Measurements from ENCODE around the gene THAP9.
"Not testable (repeated sequence)": the region's sequence is repeated elsewhere in the genome, so short reads cannot be mapped to it uniquely, and the experiment has no call there.

Gene THAP9

DNA sequence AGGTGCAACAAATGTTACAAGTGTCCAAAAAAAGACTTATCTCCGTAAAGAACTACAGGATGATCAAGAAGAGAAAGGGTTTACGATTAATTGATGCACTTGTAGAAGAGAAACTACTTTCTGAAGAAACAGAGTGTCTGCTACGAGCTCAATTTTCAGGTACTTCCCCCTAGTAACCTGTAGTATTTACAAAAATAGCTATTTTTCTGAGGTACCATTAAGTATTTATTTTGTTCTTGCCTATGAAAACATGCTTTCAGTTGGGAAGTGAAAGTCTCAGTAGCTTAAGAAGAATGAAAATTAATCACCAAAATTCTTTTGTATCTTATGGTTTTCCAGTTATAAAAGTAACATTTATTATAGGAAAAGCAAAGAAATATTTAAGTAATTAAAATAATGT, 5.9 kb downstream of the THAP9 start:
- DNase-seq, result no peak

DNA sequence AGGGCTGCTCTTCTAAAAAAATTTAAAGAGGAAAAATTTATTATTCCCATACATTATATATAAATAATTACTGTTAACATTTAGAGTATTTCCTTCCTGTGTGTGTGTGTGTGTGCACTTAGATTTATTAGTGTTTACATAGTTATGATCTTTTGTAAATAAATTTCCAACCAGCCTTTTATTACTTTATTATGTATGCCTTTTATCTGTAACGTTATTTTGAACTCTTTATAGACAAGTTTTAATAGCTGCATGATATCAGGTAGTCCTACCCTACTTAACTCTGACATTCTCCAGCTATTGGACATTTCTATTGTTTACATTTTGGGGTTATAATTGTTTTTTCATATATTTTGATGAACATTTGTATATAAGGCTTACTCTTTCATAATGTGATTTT, 8.8 kb downstream of the THAP9 start:
- Histone ChIP-seq H3K4me1 (ENCODE audit: insufficient read depth, low read length) (peaks cover 11% of the 10 kb centered on the region; the same call in 1 of the 2 replicates), H3K4me2 (ENCODE audit: insufficient read depth, low read length) (no peak overlapping the region), H2AFZ (ENCODE audit: low read depth, low read length) (no peak overlapping the region), H3K27me3 (ENCODE audit: insufficient read depth, low read length, poor library complexity) (no peaks in the 10 kb centered on the region), H3K79me2 (ENCODE audit: insufficient read depth, low read length) (no peaks in the 10 kb centered on the region), H3K27ac (ENCODE audit: low read length) (no peak overlapping the region), H3K36me3 (ENCODE audit: insufficient read depth, low read length) (peaks cover 29% of the 10 kb centered on the region), H3K9me3 (ENCODE audit: insufficient read depth, low read length, severe bottlenecking) (no peaks in the 10 kb centered on the region), H4K20me1 (ENCODE audit: insufficient read depth, low read length) (no peaks in the 10 kb centered on the region), H3K4me3 (ENCODE audit: low read depth in 1 of 2, low read length in 2 of 2) (no peak overlapping the region), H3K9ac (ENCODE audit: low read depth, low read length) (no peak overlapping the region)
- ATAC-seq (ENCODE audit: insufficient read depth, low read depth) (no peak), DNase-seq (no peak)
- TF ChIP-seq EZH2 (IDR thresholded peaks at IDR 0.05; ENCODE audit: borderline replicate concordance, low read depth, low read length, severe bottlenecking), result no peak
- TF ChIP-seq, protein P1, sequence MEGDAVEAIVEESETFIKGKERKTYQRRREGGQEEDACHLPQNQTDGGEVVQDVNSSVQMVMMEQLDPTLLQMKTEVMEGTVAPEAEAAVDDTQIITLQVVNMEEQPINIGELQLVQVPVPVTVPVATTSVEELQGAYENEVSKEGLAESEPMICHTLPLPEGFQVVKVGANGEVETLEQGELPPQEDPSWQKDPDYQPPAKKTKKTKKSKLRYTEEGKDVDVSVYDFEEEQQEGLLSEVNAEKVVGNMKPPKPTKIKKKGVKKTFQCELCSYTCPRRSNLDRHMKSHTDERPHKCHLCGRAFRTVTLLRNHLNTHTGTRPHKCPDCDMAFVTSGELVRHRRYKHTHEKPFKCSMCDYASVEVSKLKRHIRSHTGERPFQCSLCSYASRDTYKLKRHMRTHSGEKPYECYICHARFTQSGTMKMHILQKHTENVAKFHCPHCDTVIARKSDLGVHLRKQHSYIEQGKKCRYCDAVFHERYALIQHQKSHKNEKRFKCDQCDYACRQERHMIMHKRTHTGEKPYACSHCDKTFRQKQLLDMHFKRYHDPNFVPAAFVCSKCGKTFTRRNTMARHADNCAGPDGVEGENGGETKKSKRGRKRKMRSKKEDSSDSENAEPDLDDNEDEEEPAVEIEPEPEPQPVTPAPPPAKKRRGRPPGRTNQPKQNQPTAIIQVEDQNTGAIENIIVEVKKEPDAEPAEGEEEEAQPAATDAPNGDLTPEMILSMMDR (IDR thresholded peaks at IDR 0.05; ENCODE audit: borderline replicate concordance, extremely low read depth, low read length, poor library complexity, severe bottlenecking), result no peak

More for the DNA sequence above, 5.9 kb downstream of the THAP9 start:
- Histone ChIP-seq H3K27me3 (ENCODE audit: insufficient read depth, low read length, poor library complexity) (no peaks in the 10 kb centered on the region), H3K36me3 (ENCODE audit: insufficient read depth, low read length) (peaks cover 27% of the 10 kb centered on the region), H3K79me2 (ENCODE audit: insufficient read depth, low read length) (peaks cover 17% of the 10 kb centered on the region), H3K9me3 (ENCODE audit: insufficient read depth, low read length, severe bottlenecking) (no peaks in the 10 kb centered on the region), H4K20me1 (ENCODE audit: insufficient read depth, low read length) (no peaks in the 10 kb centered on the region), H3K4me2 (ENCODE audit: insufficient read depth, low read length) (no peak overlapping the region), H3K27ac (ENCODE audit: low read length) (no peak overlapping the region), H3K4me1 (ENCODE audit: insufficient read depth, low read length) (peaks cover 20% of the 10 kb centered on the region), H3K9ac (ENCODE audit: low read depth, low read length) (no peak overlapping the region), H2AFZ (ENCODE audit: low read depth, low read length) (no peak overlapping the region), H3K4me3 (ENCODE audit: low read depth in 1 of 2, low read length in 2 of 2) (no peak overlapping the region)
- no peak for ATAC-seq (ENCODE audit: insufficient read depth, low read depth)
- TF ChIP-seq, protein P1 (IDR thresholded peaks at IDR 0.05; ENCODE audit: borderline replicate concordance, extremely low read depth, low read length, poor library complexity, severe bottlenecking), result no peak
- TF ChIP-seq EZH2 (IDR thresholded peaks at IDR 0.05; ENCODE audit: borderline replicate concordance, low read depth, low read length, severe bottlenecking), result no peak

DNA sequence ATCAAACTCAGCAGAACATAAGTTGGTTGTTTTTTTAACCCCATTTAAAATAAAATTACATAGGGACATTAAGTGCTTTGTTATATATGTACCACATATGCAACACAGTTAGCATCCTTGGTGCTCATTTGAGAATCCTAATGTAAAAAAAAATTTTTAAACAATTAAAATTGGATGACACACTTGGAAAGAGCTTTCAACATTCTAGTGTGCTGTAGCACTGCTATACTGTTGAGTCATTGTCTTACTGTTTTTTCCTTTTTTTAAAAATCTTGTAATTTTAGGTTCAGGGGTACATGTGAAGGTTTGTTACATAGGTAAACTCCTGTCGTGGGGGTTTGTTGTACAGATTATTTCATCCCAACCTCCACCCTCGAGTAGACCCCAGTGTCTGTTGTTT, 12.8 kb downstream of the THAP9 start:
- Histone ChIP-seq H3K9ac (ENCODE audit: low read depth, low read length) (no peak overlapping the region), H3K4me2 (ENCODE audit: insufficient read depth, low read length) (no peak overlapping the region), H3K36me3 (ENCODE audit: insufficient read depth, low read length) (peaks cover 30% of the 10 kb centered on the region), H3K4me3 (ENCODE audit: low read depth in 1 of 2, low read length in 2 of 2) (no peak overlapping the region), H3K9me3 (ENCODE audit: insufficient read depth, low read length, severe bottlenecking) (no peaks in the 10 kb centered on the region), H4K20me1 (ENCODE audit: insufficient read depth, low read length) (no peaks in the 10 kb centered on the region), H2AFZ (ENCODE audit: low read depth, low read length) (no peak overlapping the region), H3K79me2 (ENCODE audit: insufficient read depth, low read length) (no peaks in the 10 kb centered on the region), H3K27me3 (ENCODE audit: insufficient read depth, low read length, poor library complexity) (no peaks in the 10 kb centered on the region), H3K4me1 (ENCODE audit: insufficient read depth, low read length) (no peaks in the 10 kb centered on the region), H3K27ac (ENCODE audit: low read length) (no peak overlapping the region)
- ATAC-seq (ENCODE audit: insufficient read depth, low read depth), result no peak
- DNase-seq, result no peak
- TF ChIP-seq EZH2 (IDR thresholded peaks at IDR 0.05; ENCODE audit: borderline replicate concordance, low read depth, low read length, severe bottlenecking), result no peak
- TF ChIP-seq, protein P1 (IDR thresholded peaks at IDR 0.05; ENCODE audit: borderline replicate concordance, extremely low read depth, low read length, poor library complexity, severe bottlenecking), result no peak

DNA sequence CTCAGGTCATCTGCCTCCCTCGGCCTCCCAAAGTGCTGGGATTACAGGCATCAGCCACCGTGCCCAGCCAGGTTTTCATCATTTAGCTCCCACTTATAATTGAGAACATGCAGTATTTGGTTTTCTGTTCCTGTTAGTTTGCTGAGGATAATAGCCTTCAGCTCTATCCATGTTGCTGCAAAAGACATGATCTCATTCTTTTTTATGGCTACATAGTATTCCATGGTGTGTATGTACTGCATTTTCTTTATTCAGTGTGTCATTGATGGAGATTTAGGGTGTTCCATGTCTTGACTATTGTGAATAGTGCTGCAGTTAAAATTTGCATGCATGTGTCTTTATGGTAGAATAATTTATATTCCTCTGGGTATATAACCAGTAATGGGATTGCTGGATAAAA, 13.4 kb downstream of the THAP9 start:
- H3K36me3 ChIP-seq (ENCODE audit: insufficient read depth, low read length), result peaks cover 24% of the 10 kb centered on the region
- H3K9me3 ChIP-seq (ENCODE audit: insufficient read depth, low read length, severe bottlenecking); H3K4me1 ChIP-seq (ENCODE audit: insufficient read depth, low read length); H3K4me3 ChIP-seq (ENCODE audit: low read depth in 1 of 2, low read length in 2 of 2); H2AFZ ChIP-seq (ENCODE audit: low read depth, low read length); H3K9ac ChIP-seq (ENCODE audit: low read depth, low read length); DNase-seq; H3K4me2 ChIP-seq (ENCODE audit: insufficient read depth, low read length); H3K27me3 ChIP-seq (ENCODE audit: insufficient read depth, low read length, poor library complexity); ATAC-seq (ENCODE audit: insufficient read depth, low read depth); H3K27ac ChIP-seq (ENCODE audit: low read length); H4K20me1 ChIP-seq (ENCODE audit: insufficient read depth, low read length); H3K79me2 ChIP-seq (ENCODE audit: insufficient read depth, low read length): not testable (repeated sequence)

Measured in DND-41 (cell line).